Measurements from ENCODE around the gene DIAPH1. TPM values are rescaled to one million over a fixed set of nuclear protein-coding genes. Genes with fewer than 3 reads are reported as not detected.

Gene DIAPH1
- polyA plus RNA-seq, 6 donors from 2014 or later: 29.5 to 54.9 (median 45.9) TPM

DNA sequence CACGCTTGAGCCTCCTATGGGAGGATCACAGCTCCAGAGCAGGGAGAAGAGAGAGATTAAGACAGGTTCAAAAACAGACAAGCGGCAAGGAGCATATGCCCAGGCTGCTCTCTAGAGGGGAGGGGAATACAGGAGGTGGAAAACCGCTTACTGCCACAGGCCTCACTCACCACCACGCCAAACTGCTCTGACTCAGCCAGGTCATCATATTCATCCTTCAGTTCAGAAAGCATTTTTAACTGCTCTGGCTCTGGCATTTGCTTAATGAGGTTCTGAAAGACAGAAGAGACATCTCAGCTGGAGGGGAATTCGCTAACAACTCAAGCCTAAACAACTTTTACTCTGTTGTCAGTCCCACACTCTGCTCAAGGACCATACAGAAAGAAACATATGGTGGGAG is 89.8 kb downstream of the DIAPH1 start:
- Mint-ChIP-seq H3K4me1 (peaks cover 0 to 6% (median 0%) of the 10 kb centered on the region in 3 donors), H3K36me3 (peaks cover 37 to 42% of the 10 kb centered on the region in 2 donors), H3K4me3 (no peak overlapping the region), H3K27me3 (no peaks in the 10 kb centered on the region), H3K9me3 (no peaks in the 10 kb centered on the region), H3K27ac (peak overlapping the region in 1 of 6 donors; percentile 24)
- DNase-seq (no peak), ATAC-seq (ENCODE audit: low read depth in 2 of 2) (no peak)

DNA sequence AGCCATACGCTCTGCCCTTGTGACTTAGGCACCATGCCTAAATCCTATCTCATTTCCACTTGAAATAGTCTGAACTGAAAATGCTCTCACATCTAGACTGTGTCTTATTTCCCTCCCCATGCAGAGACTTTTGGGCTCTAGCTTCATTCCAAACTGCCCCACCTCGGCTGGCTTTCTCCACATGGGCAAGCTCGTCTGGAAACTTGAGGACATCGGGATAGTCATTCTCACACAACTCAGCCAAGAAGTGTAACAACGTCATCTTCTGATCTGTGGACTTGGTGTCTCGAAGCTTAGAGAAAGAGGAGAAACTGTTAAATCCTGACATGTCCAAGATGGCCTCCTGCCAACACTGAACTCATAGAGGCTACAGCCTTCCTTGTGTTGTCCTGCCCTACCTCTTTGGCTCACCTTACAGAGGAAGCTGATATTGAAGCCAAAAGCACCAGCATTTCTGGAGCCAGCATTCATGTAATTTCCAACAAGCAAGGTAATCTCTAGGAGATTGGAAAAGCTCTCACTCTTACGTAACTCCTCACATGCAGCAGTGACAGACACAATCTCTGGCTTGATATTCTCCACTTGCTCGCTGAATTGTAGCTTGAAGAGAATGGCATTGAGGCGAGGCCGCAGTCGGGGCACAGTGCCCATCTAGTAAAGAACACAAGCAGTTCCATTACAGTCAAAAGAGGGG is 90.4 kb downstream of the DIAPH1 start:
- Mint-ChIP-seq H3K4me3 (no peak overlapping the region), H3K36me3 (peaks cover 37 to 42% of the 10 kb centered on the region in 2 donors), H3K27ac (peak overlapping the region in 2 of 6 donors; percentile 39 to 50), H3K4me1 (peaks cover 0 to 6% (median 0%) of the 10 kb centered on the region in 3 donors), H3K9me3 (no peaks in the 10 kb centered on the region), H3K27me3 (no peaks in the 10 kb centered on the region)
- no peak for DNase-seq
- ATAC-seq (ENCODE audit: low read depth in 2 of 2): no peak

DNA sequence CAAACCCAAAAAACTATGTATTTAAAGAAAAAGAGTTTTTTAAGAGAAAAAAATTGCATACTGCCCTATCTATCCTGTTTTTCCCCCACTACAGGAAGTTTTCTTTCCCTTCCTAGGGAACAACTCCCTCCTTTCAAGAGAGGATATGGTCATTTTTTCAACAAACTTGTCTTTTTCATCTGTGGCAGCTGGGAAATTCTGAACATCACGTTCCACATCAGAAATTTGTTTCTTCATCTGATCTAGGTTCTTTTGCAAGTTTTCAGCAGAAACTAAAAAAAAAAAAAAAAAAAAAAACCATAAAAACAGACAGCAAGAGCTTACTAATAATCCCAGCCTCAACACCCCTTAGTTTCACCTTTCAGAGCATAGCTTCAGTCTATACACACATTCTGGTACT is 91.4 kb downstream of the DIAPH1 start:
- no peaks in the 10 kb centered on the region for H3K27me3 Mint-ChIP-seq
- DNase-seq: no peak
- H3K27ac Mint-ChIP-seq: no peak overlapping the region
- no peaks in the 10 kb centered on the region for H3K9me3 Mint-ChIP-seq
- H3K4me1 Mint-ChIP-seq: peaks cover 0 to 12% (median 0%) of the 10 kb centered on the region in 3 donors
- no peak overlapping the region for H3K4me3 Mint-ChIP-seq
- no peak for ATAC-seq (ENCODE audit: low read depth in 2 of 2)
- H3K36me3 Mint-ChIP-seq: peaks cover 38 to 42% of the 10 kb centered on the region in 2 donors

DNA sequence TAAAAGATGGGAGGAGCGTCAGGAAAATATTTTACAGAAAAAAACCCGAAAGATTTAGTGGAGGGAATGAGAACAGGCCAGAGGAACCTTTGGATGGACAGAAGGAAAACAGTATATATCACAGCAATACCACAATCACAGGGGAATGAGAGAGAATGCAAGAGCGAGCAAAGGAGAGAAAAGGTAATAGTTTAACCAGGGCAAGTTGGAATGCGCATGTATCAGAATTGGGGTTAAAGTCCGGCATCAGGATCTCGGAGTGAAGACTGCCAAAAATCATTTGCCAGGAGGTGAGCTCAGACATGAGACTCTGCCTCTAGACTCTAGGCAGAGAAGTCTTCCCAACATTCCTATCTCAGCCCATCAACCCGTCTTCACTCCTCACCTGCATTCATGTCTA is 93.1 kb downstream of the DIAPH1 start:
- ATAC-seq (ENCODE audit: low read depth in 2 of 2) (no peak), DNase-seq (no peak)
- Mint-ChIP-seq H3K4me1 (peaks cover 0 to 16% (median 5%) of the 10 kb centered on the region in 3 donors), H3K36me3 (peaks cover 50 to 53% of the 10 kb centered on the region in 2 donors), H3K9me3 (no peaks in the 10 kb centered on the region), H3K27ac (peak overlapping the region in 3 of 6 donors; percentile 8 to 72 (median 32)), H3K4me3 (peak overlapping the region in 1 of 8 donors; percentile 15), H3K27me3 (no peaks in the 10 kb centered on the region)

DNA sequence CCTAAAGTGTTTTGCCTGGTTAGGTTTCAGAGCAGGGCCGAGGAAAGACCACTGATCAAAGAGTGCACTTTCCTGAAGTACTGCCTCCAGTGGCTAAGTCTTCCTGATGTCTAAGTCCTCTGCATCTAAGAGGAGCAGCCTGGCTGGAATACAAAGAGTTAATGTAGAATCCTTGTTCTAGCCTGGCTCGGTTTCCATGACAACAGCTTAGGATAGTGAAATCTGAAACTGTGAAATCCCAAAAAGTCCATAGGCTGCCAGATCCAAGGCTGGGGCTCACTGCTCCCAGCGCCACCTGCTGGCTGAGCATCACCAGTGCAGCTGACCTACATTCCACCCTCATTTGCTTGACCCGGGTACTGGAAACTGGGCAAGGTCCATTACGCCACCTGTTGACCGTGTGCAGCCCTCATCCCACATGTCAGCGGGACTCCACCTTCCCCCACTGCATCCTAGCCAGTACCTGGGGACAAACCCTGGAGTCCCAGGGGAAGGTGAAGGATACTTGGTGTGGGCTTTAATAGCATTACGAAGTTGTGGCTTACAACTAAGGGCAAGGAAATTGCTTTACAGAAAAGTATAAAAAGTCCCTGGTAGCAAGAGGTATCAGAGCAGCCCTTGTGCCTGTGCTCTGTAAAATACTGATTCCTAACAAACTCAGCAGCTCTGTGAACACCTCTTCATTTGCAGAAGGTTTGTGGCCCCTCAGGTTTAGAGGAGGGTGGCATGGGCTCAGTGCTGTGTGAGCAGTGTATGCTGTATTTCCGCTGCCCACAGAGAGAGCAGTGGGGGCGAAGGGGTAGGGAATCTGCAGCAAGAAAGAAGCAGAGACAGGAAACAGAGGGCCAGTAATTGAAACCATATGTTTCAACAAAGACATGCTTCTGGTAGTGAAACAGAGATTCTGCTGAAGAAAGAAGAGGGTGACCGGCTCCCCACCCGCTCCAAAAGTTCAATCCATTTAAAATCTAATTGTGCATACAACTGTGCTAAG is 93.9 kb downstream of the DIAPH1 start:
- Mint-ChIP-seq H3K27me3 (no peaks in the 10 kb centered on the region), H3K9me3 (no peaks in the 10 kb centered on the region), H3K4me3 (peak overlapping the region in 1 of 8 donors; percentile 55), H3K36me3 (peaks cover 50 to 60% of the 10 kb centered on the region in 2 donors), H3K27ac (peak overlapping the region in 4 of 6 donors; percentile 36 to 93 (median 56)), H3K4me1 (peaks cover 0 to 16% (median 5%) of the 10 kb centered on the region in 3 donors)
- ATAC-seq (ENCODE audit: low read depth in 2 of 2): peak; percentile 60 to 70
- peak; percentile 39 for DNase-seq

DNA sequence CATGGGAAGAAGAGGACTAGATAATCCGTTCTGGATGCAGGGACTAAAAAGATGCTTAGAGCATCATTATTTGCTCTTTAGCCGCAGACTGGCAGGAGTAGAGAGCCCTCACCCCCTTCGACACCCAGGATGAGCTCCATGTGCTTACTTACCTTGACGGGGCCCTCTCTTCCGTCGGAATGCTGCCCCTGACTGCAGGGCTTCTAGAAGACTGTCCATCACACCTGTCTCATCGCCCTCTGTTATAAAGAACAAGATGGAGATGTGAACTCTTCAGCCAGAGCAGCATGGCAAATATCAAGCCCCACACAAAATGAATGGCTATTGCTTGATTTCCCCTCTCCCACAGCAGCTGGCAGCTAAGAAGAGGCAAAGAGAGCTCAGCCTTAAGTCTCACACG is 94.8 kb downstream of the DIAPH1 start:
- Mint-ChIP-seq H3K9me3 (no peaks in the 10 kb centered on the region), H3K4me1 (peaks cover 0 to 16% (median 5%) of the 10 kb centered on the region in 3 donors), H3K4me3 (no peak overlapping the region), H3K27me3 (no peaks in the 10 kb centered on the region), H3K27ac (no peak overlapping the region), H3K36me3 (peaks cover 57 to 59% of the 10 kb centered on the region in 2 donors)
- ATAC-seq (ENCODE audit: low read depth in 2 of 2) (no peak), DNase-seq (no peak)

DNA sequence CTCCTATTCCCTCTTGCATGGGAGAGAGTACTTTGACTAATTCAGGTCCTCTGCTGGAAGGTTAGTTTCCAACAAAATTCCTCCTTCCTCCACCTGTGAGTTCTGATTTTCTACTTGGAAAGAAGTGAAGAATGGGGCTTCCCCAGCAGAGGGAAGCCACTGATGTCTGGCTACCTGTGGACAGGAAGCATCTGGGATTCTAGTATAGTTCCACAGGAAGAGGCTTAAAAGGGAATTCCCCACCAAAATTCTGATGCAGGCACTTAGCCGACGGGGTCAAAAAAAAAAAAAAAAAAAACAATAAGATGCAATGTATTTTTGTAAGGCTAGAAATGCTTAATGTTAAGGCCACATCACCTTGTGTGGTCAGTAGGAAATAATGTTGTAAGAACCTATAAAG is 96.5 kb downstream of the DIAPH1 start:
- Mint-ChIP-seq H3K4me1 (peaks cover 0 to 16% (median 5%) of the 10 kb centered on the region in 3 donors), H3K27me3 (no peaks in the 10 kb centered on the region), H3K9me3 (no peaks in the 10 kb centered on the region), H3K27ac (peak overlapping the region in 3 of 6 donors; percentile 45 to 62 (median 50)), H3K4me3 (no peak overlapping the region), H3K36me3 (peaks cover 46 to 53% of the 10 kb centered on the region in 2 donors)
- DNase-seq (no peak), ATAC-seq (ENCODE audit: low read depth in 2 of 2) (peak in 1 of 2 donors; percentile 39)

DNA sequence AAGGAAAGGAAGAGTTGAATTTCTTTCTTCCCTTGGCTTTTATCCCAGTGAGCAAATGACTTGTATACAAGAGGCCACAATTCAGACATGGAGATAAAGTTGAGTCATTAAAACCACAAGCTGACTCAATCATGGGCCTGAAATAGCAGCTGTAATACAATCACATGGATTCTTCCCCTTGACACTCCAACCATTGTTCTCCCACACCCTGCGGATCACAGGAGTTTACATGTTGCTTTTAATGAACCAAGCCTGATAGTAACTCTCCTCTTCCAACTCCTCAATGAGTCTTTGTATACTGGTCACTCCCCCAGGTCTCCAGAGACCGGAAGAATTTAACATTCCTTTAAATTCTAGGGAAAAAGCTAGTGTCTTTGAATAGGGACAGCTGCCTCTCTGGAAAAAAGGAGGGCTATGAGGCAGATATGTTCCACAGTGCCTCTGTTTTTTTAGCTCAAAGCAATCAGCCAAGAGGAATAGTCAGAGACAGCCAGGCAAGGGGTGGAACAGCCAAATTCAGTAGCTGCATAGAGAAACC is 97.5 kb downstream of the DIAPH1 start:
- DNase-seq: no peak
- Mint-ChIP-seq H3K27me3 (no peaks in the 10 kb centered on the region), H3K9me3 (no peaks in the 10 kb centered on the region), H3K4me1 (peaks cover 2 to 18% (median 10%) of the 10 kb centered on the region in 3 donors), H3K36me3 (peaks cover 43 to 48% of the 10 kb centered on the region in 2 donors), H3K4me3 (no peak overlapping the region), H3K27ac (peak overlapping the region in 1 of 6 donors; percentile 35)
- ATAC-seq (ENCODE audit: low read depth in 2 of 2): no peak

DNA sequence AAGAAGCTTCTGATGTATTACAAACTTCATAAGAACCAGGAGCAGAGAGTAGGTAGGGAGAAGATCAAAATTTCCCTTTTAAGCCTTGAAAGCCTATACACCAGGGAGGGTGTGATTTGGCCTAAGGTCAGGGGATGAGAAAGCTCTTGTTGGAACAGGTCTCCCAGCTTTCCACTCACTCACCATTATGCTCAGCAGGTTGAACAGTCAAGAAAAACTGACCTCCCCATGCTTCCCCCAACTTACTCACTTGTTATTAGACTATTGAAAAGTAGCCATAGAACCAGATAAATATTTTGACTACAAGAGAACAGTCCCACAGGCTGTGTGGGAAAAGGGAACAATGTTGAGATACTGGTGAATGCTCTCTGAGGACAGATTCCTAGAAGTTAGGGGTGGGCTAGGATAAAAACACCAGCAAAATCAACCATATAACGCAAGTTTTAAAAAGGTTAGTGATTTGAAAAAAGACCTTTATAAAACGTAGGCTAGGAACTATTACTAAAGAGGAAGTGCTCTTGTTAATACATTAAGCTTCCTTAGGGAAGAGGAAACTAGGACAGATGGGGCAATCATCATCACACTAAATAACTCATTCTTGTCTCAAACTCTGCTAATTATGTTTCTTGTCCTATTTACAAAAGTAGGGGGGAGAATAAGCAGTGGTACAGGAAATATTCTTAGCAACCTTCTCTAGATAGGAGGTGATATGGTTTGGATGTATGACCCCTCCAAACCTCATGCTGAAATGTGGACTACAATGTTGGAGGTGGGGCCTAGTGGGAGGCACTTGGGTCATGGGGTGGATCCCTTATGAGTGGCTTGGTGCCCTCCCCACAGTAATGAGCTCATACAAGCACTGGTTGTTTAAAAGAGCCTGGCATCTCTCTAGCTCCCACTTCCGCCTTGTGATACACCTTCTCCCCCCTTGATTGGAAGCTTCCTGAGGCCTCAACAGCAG is 98.9 kb downstream of the DIAPH1 start:
- ATAC-seq (ENCODE audit: low read depth in 2 of 2): no peak
- H3K9me3 Mint-ChIP-seq: no peaks in the 10 kb centered on the region
- no peak overlapping the region for H3K4me3 Mint-ChIP-seq
- peak overlapping the region in 1 of 6 donors; percentile 90 for H3K27ac Mint-ChIP-seq
- H3K27me3 Mint-ChIP-seq: no peaks in the 10 kb centered on the region
- H3K36me3 Mint-ChIP-seq: peaks cover 38 to 40% of the 10 kb centered on the region in 2 donors
- peaks cover 8 to 25% (median 16%) of the 10 kb centered on the region in 3 donors for H3K4me1 Mint-ChIP-seq
- no peak for DNase-seq

DNA sequence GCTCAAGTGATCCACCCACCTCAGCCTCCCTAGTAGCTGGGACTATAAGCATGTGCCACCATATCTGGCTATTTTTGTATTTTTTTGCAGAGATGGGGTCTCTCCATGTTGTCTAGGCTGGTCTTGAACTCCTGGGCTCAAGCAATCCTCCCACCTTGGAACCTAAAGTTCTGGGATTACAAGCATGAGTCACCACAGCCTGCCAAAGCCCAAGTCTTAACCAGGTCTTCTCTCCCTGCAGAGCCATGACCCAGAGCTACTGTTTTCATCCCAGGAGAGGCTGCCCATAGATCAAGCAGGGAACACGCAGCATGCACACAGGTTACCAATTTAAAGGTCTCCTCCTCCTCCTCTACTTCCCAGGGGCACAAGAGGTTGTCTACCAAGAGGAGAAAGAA is 100.2 kb downstream of the DIAPH1 start:
- ATAC-seq (ENCODE audit: low read depth in 2 of 2) (no peak), DNase-seq (no peak)
- Mint-ChIP-seq H3K27me3 (no peaks in the 10 kb centered on the region), H3K9me3 (no peaks in the 10 kb centered on the region), H3K4me1 (peaks cover 13 to 34% (median 28%) of the 10 kb centered on the region in 3 donors), H3K36me3 (peaks cover 34 to 38% of the 10 kb centered on the region in 2 donors), H3K4me3 (no peak overlapping the region), H3K27ac (peak overlapping the region in 2 of 6 donors; percentile 29 to 37)

DNA sequence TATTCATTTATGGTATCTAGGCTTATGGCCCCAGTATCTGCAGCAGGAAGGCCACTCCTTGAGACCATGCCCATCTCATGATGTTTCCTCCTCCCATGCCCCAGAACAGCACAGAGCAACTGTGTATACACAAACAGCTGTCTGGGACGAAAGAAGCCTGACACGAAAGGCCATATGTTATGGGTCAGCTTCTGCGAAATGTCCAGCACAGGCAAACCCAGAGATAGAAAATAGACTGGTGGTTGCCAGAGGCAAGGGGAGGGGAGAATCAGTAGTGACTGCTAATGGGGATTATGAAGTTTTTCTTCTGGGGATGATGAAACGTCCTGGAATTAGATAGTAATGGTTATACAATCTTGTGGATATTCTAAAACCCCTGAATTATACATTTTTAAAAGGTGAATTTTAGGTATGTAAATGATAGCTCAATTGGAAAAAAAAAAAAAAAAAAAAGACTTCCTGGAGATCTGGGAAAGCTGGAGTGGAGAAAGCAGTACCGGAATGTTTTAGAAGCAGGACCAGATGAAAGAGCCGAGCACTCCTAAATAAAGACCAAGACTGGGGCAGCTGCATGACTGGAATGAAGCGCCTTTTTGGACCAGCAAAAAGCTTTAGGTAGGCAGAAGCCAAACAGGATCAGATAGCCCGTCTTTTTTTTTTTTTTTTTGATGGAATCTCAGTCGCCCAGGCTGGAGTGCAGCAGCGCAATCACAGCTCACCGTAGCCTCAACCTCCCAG is 100.8 kb downstream of the DIAPH1 start:
- Mint-ChIP-seq H3K9me3 (no peaks in the 10 kb centered on the region), H3K27me3 (no peaks in the 10 kb centered on the region), H3K27ac (peak overlapping the region in 1 of 6 donors; percentile 32), H3K4me1 (peaks cover 17 to 37% (median 34%) of the 10 kb centered on the region in 3 donors), H3K36me3 (peaks cover 34 to 38% of the 10 kb centered on the region in 2 donors), H3K4me3 (peak overlapping the region in 1 of 8 donors; percentile 18)
- ATAC-seq (ENCODE audit: low read depth in 2 of 2): no peak
- DNase-seq: no peak

DNA sequence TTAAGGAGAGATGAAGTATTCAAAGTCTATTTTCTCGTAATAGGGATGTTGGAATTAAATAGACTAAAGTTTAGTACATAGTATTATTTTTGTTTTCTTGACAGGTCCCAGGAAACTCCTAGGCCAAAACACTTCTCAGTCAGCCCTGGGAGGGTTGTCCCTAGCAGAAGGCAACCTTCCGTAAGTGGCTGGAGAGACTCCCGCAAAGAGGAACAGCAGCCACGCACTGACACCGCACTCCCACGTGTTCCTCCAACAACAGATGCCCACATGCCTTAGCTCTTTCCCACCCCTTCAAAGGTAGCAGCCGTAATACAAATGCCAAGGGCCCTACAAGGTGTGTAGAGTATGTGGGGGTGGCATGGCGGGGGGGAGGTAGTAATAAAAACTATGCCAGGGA is 101.5 kb downstream of the DIAPH1 start:
- ATAC-seq (ENCODE audit: low read depth in 2 of 2) (no peak), DNase-seq (no peak)
- Mint-ChIP-seq H3K4me1 (peaks cover 24 to 40% (median 38%) of the 10 kb centered on the region in 3 donors), H3K27ac (no peak overlapping the region), H3K9me3 (no peaks in the 10 kb centered on the region), H3K36me3 (peaks cover 34 to 36% of the 10 kb centered on the region in 2 donors), H3K4me3 (no peak overlapping the region), H3K27me3 (no peaks in the 10 kb centered on the region)

Measured in naive B cell (primary cell).